OCI-LY3 (cell line): ENCODE measurements around the gene SLC49A3.

Experiments used
- EZH2phosphoT487 ChIP-seq: fragments of 200-600 bp; shearing (Covaris generic); IDR thresholded peaks from 2 replicates; pipeline ENCODE4 v1.6.1; 2018; ENCODE audit warnings: antibody characterized with exemption, mixed run types, low read depth
- TF ChIP-seq, protein P1 (sequence below): fragments of 200-600, 300-600 bp; sonication (generic); IDR thresholded peaks from 2 replicates; pipeline ENCODE4 v1.5.1; 2014; ENCODE audit warnings: antibody characterized with exemption, low read length, low read depth

DNA sequence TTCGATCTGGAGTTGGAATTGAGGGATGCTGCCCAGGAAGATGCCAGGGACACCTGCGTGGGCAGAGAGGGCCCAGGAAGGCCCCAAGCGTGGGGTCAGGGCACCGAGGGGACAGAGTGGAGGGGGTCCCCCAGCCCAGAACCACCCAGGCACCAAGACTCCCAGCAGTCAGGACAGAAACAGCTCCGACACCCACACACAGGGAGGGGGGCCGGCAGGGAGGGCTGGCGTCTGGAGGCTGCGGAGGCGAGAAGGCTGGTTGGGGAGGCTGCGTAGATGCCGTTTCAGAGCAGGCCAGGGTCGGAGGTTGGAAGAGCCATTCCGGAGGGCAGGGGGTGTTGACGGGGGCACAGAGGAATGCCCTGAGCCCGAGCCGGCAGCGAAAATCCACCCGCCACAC is 38.5 kb downstream of the SLC49A3 start:
- TF ChIP-seq, protein P1, sequence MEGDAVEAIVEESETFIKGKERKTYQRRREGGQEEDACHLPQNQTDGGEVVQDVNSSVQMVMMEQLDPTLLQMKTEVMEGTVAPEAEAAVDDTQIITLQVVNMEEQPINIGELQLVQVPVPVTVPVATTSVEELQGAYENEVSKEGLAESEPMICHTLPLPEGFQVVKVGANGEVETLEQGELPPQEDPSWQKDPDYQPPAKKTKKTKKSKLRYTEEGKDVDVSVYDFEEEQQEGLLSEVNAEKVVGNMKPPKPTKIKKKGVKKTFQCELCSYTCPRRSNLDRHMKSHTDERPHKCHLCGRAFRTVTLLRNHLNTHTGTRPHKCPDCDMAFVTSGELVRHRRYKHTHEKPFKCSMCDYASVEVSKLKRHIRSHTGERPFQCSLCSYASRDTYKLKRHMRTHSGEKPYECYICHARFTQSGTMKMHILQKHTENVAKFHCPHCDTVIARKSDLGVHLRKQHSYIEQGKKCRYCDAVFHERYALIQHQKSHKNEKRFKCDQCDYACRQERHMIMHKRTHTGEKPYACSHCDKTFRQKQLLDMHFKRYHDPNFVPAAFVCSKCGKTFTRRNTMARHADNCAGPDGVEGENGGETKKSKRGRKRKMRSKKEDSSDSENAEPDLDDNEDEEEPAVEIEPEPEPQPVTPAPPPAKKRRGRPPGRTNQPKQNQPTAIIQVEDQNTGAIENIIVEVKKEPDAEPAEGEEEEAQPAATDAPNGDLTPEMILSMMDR = no peak
- TF ChIP-seq EZH2phosphoT487 = no peak
